PFSK-1 (cell line): ENCODE measurements around the gene NECAB2.

Experiments
- POLR2AphosphoS5 ChIP-seq: IDR thresholded peaks from 2 replicates; pipeline ENCODE4 v1.6.1; 2012; ENCODE audit warnings: low read depth, mild to moderate bottlenecking, control low read depth, low read length, moderate library complexity
- REST ChIP-seq, 2 experiments: IDR thresholded peaks; 2 replicates each; pipeline versions ENCODE4 v1.6.1 to v1.8.0; 2011 to 2012; ENCODE audit warnings: low read depth in 2 of 2, low read length in 2 of 2, control low read depth in 1 of 2, inconsistent platforms in 1 of 2, mild to moderate bottlenecking in 1 of 2, moderate library complexity in 1 of 2; ENCODE audit not compliant: insufficient read depth in 1 of 2
- SIN3A ChIP-seq: IDR thresholded peaks from 2 replicates; pipeline ENCODE4 v1.6.1; 2012; ENCODE audit warnings: mild to moderate bottlenecking, low read length, moderate library complexity, borderline replicate concordance; ENCODE audit not compliant: insufficient read depth
- TAF1 ChIP-seq: IDR thresholded peaks from 2 replicates; pipeline ENCODE4 v1.6.1; 2012; ENCODE audit warnings: low read length, control low read depth, borderline replicate concordance; ENCODE audit not compliant: insufficient read depth

- TF ChIP-seq TAF1 (no peak), REST (IDR thresholded peaks at IDR 0.05; ENCODE audit: insufficient read depth in 1 of 2, low read depth in 2 of 2, low read length in 2 of 2) (no peak), POLR2AphosphoS5 (no peak), SIN3A (no peak)
Observed at GRCh38 chr16:83940630-83941378, 27.2 kb upstream of the NECAB2 start.
